HCT116 (cell line): ENCODE results near the gene AQP12B. TPM values are rescaled to one million over a fixed set of nuclear protein-coding genes. Genes with fewer than 3 reads are reported as not detected.

ENCODE experiments used
- ATAC-seq: fragments of 200-7000 bp; cut with Tn5 transposase; 2 replicates; pipeline ENCODE4 v1.9.1; 2020; ENCODE audit warnings: mild to moderate bottlenecking, moderate library complexity
- BruUV-seq: library from RNA; stranded (reverse); fragments of 400-500 nt; replicated peaks from 2 replicates; lab custom pipeline; 2021; lab: Mats Ljungman, UMichigan
- CTCF ChIA-PET: fragments of 300-600 bp; sonication (Branson Sonifier 250); formaldehyde crosslinking; loops from one replicate; lab custom pipeline; 2021; ENCODE audit warnings: antibody characterized with exemption; lab: Charles Lee
- POLR2A ChIA-PET: fragments of 300-600, 350-600 bp; sonication (Branson Sonifier 250); formaldehyde crosslinking; loops from one replicate; lab custom pipeline; 2021; ENCODE audit warnings: antibody characterized with exemption; lab: Charles Lee
- RAD21 ChIA-PET, 2 experiments: fragments of 300-600 bp; sonication (Branson Sonifier 250); formaldehyde crosslinking; loops; one replicate each; lab custom pipeline; 2023; ENCODE audit warnings: low total read pairs in 2 of 2; ENCODE audit not compliant: uncharacterized antibody in 2 of 2, unreplicated experiment in 2 of 2, low non-redundant PET in 1 of 2; lab: Charles Lee
- DNase-seq: peaks from one replicate; pipeline ENCODE4 v3.0.0-alpha.2; 2010; ENCODE audit warnings: low read depth, low spot score
- H2AFZ ChIP-seq: fragments of 200-600 bp; shearing (Covaris generic), sonication (generic); 2 replicates; pipeline ENCODE4 v1.6.1; 2017; ENCODE audit warnings: low read depth, mixed run types, mixed read lengths, antibody characterized with exemption, low read length; ENCODE audit not compliant: poor library complexity, severe bottlenecking
- H3K27ac ChIP-seq: 2 replicates; pipeline ENCODE4 v1.5.1; 2012; ENCODE audit warnings: low read depth, low read length
- H3K27me3 ChIP-seq: fragments of 200-600 bp; sonication (generic); 2 replicates; pipeline ENCODE4 v1.6.1; 2016; ENCODE audit warnings: mixed run types, low read length, mixed read lengths; ENCODE audit not compliant: insufficient read depth
- H3K36me3 ChIP-seq, 2 experiments: fragments of 200-500 bp in 1 of 2; fragments of 200-600 bp in 1 of 2; sonication (Bioruptor generic) in 1 of 2; sonication (generic) in 1 of 2; 2 replicates each; pipeline versions ENCODE4 v1.5.1 to v1.6.1; 2014 to 2016; ENCODE audit warnings: low read length in 2 of 2, inconsistent platforms in 1 of 2, mixed read lengths in 1 of 2, mixed run types in 1 of 2; ENCODE audit not compliant: insufficient read depth in 2 of 2, control insufficient read depth in 1 of 2
- H3K4me1 ChIP-seq, 2 experiments: fragments of 200-600 bp in 1 of 2; sonication (generic) in 1 of 2; 2 replicates each; pipeline versions ENCODE4 v1.5.1 to v1.6.1; 2012 to 2017; ENCODE audit warnings: low read length in 2 of 2, inconsistent platforms in 1 of 2, mild to moderate bottlenecking in 1 of 2, mixed read lengths in 1 of 2, mixed run types in 1 of 2, moderate library complexity in 1 of 2; ENCODE audit not compliant: insufficient read depth in 2 of 2, control insufficient read depth in 1 of 2
- H3K4me2 ChIP-seq: fragments of 200-600 bp; sonication (generic); 2 replicates; pipeline ENCODE4 v1.6.1; 2017; ENCODE audit warnings: mixed run types, low read length, mixed read lengths
- H3K4me3 ChIP-seq, 2 experiments: fragments of 200-600 bp in 1 of 2; sonication (generic) in 1 of 2; replicated peaks in 1 of 2; 2 replicates each; pipeline ENCODE4 v1.5.1; 2011 to 2016; ENCODE audit warnings: low read length in 2 of 2, control low read depth in 1 of 2, low read depth in 1 of 2, mild to moderate bottlenecking in 1 of 2, mixed read lengths in 1 of 2, mixed run types in 1 of 2
- H3K79me2 ChIP-seq: fragments of 200-600 bp; sonication (generic); 2 replicates; pipeline ENCODE4 v1.6.1; 2017; ENCODE audit warnings: mild to moderate bottlenecking, mixed run types, low read length, moderate library complexity, mixed read lengths; ENCODE audit not compliant: insufficient read depth
- H3K9ac ChIP-seq: fragments of 200-600 bp; sonication (generic); 2 replicates; pipeline ENCODE4 v1.6.1; 2016; ENCODE audit warnings: low read length, mixed read lengths
- H3K9me2 ChIP-seq: fragments of 200-600 bp; sonication (generic), shearing (Covaris generic); 2 replicates; pipeline ENCODE4 v1.6.1; 2017; ENCODE audit warnings: mixed run types, mild to moderate bottlenecking, moderate library complexity; ENCODE audit not compliant: insufficient read depth
- H3K9me3 ChIP-seq, 2 experiments: fragments of 200-500 bp in 1 of 2; fragments of 200-600 bp in 1 of 2; sonication (Bioruptor generic) in 1 of 2; sonication (generic) in 1 of 2; 2 replicates each; pipeline ENCODE4 v1.6.1; 2014 to 2017; ENCODE audit warnings: low read length in 2 of 2, mixed read lengths in 2 of 2, inconsistent platforms in 1 of 2, low read depth in 1 of 2, mild to moderate bottlenecking in 1 of 2, mixed run types in 1 of 2, moderate library complexity in 1 of 2; ENCODE audit not compliant: control insufficient read depth in 1 of 2, insufficient read depth in 1 of 2
- H4K20me1 ChIP-seq: fragments of 200-600 bp; sonication (generic), shearing (Covaris generic); 2 replicates; pipeline ENCODE4 v1.6.1; 2017; ENCODE audit warnings: mixed run types, mild to moderate bottlenecking, moderate library complexity; ENCODE audit not compliant: insufficient read depth
- ATF3 ChIP-seq: IDR thresholded peaks from 2 replicates; pipeline ENCODE4 v1.6.1; 2012
- CBX3 ChIP-seq: IDR thresholded peaks from 2 replicates; pipeline ENCODE4 v1.6.1; 2012; ENCODE audit warnings: low read depth
- CEBPB ChIP-seq: IDR thresholded peaks from 2 replicates; pipeline ENCODE4 v1.6.1; 2012; ENCODE audit warnings: low read depth
- ELF1 ChIP-seq: IDR thresholded peaks from 2 replicates; pipeline ENCODE4 v1.6.1; 2012; ENCODE audit warnings: low read depth, borderline replicate concordance
- EZH2phosphoT487 ChIP-seq: fragments of 200-600 bp; IDR thresholded peaks from 2 replicates; pipeline ENCODE4 v1.6.1; 2018; ENCODE audit warnings: antibody characterized with exemption, borderline replicate concordance
- POLR2A ChIP-seq: IDR thresholded peaks from 2 replicates; pipeline ENCODE4 v1.7.0; 2011; ENCODE audit warnings: borderline replicate concordance; ENCODE audit not compliant: insufficient read depth, insufficient read length; ENCODE audit errors: extremely low read depth
- ZFX ChIP-seq: fragments of 450-650 bp; IDR thresholded peaks from 2 replicates; pipeline ENCODE4 v1.6.1; 2017
- ZNF274 ChIP-seq: fragments of 200-500 bp; sonication (Bioruptor generic); IDR thresholded peaks from 2 replicates; pipeline ENCODE4 v1.6.1; 2014; ENCODE audit warnings: mild to moderate bottlenecking, low read depth, low read length, inconsistent platforms
- intact Hi-C: fragments of 100-400 bp; cut with micrococcal nuclease; formaldehyde crosslinking; loops from 2 replicates; pipeline ENCODE4 v1.10.0; 2022
- total RNA-seq: library from RNA; stranded (reverse); gene quantifications from one replicate; pipeline ENCODE4 v1.2.1, GENCODE V29; 2021; ENCODE audit not compliant: unreplicated experiment
- TF ChIP-seq, protein P1 (sequence below): IDR thresholded peaks from 2 replicates; pipeline ENCODE4 v1.6.1; 2012; ENCODE audit warnings: low read depth

The AQP12B gene
- total RNA-seq, 1 experiment from 2014 or later = not detected

- intact Hi-C loops = loop anchor here (5.0 kb wide), 2 partner anchors 40 to 210 kb away; no protein-coding TSS in a partner anchor
These were observed 24.5 kb upstream of the AQP12B start for GRCh38 chr2:240707043-240707756.

DNA sequence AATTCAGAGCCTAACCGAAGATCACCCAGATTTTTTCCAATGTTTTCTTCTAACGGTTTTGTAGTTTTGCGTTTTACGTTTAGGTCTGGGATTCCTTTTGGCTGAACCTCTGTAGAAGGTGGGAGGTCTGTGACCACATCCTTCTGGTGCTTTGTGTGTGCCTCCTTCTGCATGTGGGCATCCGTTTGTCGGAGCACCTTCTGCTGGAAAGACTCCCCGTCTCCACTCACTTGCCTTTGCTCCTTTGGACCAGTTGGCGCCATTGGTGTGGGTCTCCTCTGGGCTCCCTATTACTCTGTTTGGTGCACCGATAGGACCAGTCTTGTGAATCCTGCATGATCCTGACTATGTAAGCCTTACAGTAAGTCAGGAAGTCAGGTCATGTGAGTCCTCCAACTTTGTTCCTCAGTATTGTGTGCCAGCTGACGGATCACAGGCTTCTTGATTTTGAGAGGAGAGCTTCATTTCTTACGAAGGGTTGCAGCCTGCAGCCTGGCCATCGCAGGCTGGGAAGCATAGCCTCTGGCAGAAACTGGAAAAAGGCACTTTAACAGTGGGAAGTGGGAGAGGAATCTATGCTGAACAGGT lies 22.6 kb upstream of the AQP12B start:
- no peak overlapping the region for H3K4me2 ChIP-seq
- H4K20me1 ChIP-seq = no peaks in the 10 kb centered on the region
- no peaks in the 10 kb centered on the region for H3K9me2 ChIP-seq
- intact Hi-C loops = loop anchor here (5.0 kb wide), 2 partner anchors 38 to 208 kb away; no protein-coding TSS in a partner anchor
- ATAC-seq (no peak), DNase-seq (no peak)
- BruUV-seq = no TSS peak
- POLR2A ChIA-PET = no interaction called here
- H3K4me3 ChIP-seq = no peak overlapping the region
- no peaks in the 10 kb centered on the region for H3K36me3 ChIP-seq
- H3K4me1 ChIP-seq = no peaks in the 10 kb centered on the region
- no peak overlapping the region for H2AFZ ChIP-seq
- TF ChIP-seq ZNF274 = no peak
- TF ChIP-seq ELF1 = no peak
- TF ChIP-seq CEBPB = no peak
- TF ChIP-seq POLR2A = no peak
- no peak for TF ChIP-seq EZH2phosphoT487
- no peak for TF ChIP-seq CBX3
- TF ChIP-seq, protein P1, sequence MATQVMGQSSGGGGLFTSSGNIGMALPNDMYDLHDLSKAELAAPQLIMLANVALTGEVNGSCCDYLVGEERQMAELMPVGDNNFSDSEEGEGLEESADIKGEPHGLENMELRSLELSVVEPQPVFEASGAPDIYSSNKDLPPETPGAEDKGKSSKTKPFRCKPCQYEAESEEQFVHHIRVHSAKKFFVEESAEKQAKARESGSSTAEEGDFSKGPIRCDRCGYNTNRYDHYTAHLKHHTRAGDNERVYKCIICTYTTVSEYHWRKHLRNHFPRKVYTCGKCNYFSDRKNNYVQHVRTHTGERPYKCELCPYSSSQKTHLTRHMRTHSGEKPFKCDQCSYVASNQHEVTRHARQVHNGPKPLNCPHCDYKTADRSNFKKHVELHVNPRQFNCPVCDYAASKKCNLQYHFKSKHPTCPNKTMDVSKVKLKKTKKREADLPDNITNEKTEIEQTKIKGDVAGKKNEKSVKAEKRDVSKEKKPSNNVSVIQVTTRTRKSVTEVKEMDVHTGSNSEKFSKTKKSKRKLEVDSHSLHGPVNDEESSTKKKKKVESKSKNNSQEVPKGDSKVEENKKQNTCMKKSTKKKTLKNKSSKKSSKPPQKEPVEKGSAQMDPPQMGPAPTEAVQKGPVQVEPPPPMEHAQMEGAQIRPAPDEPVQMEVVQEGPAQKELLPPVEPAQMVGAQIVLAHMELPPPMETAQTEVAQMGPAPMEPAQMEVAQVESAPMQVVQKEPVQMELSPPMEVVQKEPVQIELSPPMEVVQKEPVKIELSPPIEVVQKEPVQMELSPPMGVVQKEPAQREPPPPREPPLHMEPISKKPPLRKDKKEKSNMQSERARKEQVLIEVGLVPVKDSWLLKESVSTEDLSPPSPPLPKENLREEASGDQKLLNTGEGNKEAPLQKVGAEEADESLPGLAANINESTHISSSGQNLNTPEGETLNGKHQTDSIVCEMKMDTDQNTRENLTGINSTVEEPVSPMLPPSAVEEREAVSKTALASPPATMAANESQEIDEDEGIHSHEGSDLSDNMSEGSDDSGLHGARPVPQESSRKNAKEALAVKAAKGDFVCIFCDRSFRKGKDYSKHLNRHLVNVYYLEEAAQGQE = no peak
- TF ChIP-seq ATF3 = no peak
- TF ChIP-seq ZFX = no peak
- H3K27me3 ChIP-seq = no peaks in the 10 kb centered on the region; the same call in 1 of the 2 replicates
- H3K9ac ChIP-seq = no peak overlapping the region
- H3K79me2 ChIP-seq = no peaks in the 10 kb centered on the region
- CTCF ChIA-PET = no interaction called here
- no peaks in the 10 kb centered on the region for H3K9me3 ChIP-seq
- no peak overlapping the region for H3K27ac ChIP-seq
- RAD21 ChIA-PET = no interaction called here

More at GRCh38 chr2:240707043-240707756, 24.5 kb upstream of the AQP12B start:
- Histone ChIP-seq H3K27ac (no peak overlapping the region), H3K36me3 (no peaks in the 10 kb centered on the region), H3K4me1 (no peaks in the 10 kb centered on the region), H3K9ac (no peak overlapping the region), H3K9me3 (no peaks in the 10 kb centered on the region), H3K4me2 (no peak overlapping the region), H2AFZ (no peak overlapping the region), H3K9me2 (no peaks in the 10 kb centered on the region), H3K79me2 (no peaks in the 10 kb centered on the region), H3K4me3 (no peak overlapping the region), H3K27me3 (no peaks in the 10 kb centered on the region; the same call in 1 of the 2 replicates), H4K20me1 (no peaks in the 10 kb centered on the region)
- ATAC-seq (no peak), DNase-seq (no peak)
- POLR2A ChIA-PET = no interaction called here
- CTCF ChIA-PET = no interaction called here
- RAD21 ChIA-PET = no interaction called here
- no TSS peak for BruUV-seq
- TF ChIP-seq EZH2phosphoT487 (no peak), ATF3 (no peak)
